Smooth muscle cell (in vitro differentiated cells): ENCODE results near the gene SMPD2. TPM values are rescaled to one million over a fixed set of nuclear protein-coding genes. Genes with fewer than 3 reads are reported as not detected.

ENCODE experiments used
- DNase-seq: peaks from one replicate; lab custom pipeline; 2025; ENCODE audit not compliant: unreplicated experiment; lab: John Stamatoyannopoulos, UW
- H2AFZ ChIP-seq: fragments of 200-600 bp; sonication (generic); 2 replicates; pipeline ENCODE4 v1.6.0; 2016; ENCODE audit warnings: antibody characterized with exemption, low read depth, mild to moderate bottlenecking
- H3F3A ChIP-seq: fragments of 200-600 bp; sonication (generic); 2 replicates; pipeline ENCODE4 v1.6.0; 2017; ENCODE audit warnings: antibody characterized with exemption, low read depth
- H3K27ac ChIP-seq: fragments of 200-600 bp; sonication (generic); 2 replicates; pipeline ENCODE4 v1.5.1; 2016; ENCODE audit warnings: low read depth, mild to moderate bottlenecking
- H3K27me3 ChIP-seq: fragments of 200-600 bp; sonication (generic); 2 replicates; pipeline ENCODE4 v1.6.1; 2016; ENCODE audit warnings: low read depth, mild to moderate bottlenecking
- H3K36me3 ChIP-seq: fragments of 200-600 bp; sonication (generic); 2 replicates; pipeline ENCODE4 v1.5.1; 2016; ENCODE audit warnings: low read depth
- H3K4me1 ChIP-seq: fragments of 200-600 bp; sonication (generic); 2 replicates; pipeline ENCODE4 v1.5.1; 2016; ENCODE audit warnings: low read depth
- H3K4me2 ChIP-seq: fragments of 200-600 bp; sonication (generic); 2 replicates; pipeline ENCODE4 v1.6.0; 2016; ENCODE audit warnings: mild to moderate bottlenecking
- H3K4me3 ChIP-seq: fragments of 200-600 bp; sonication (generic); 2 replicates; pipeline ENCODE4 v1.5.1; 2016; ENCODE audit warnings: mild to moderate bottlenecking
- H3K79me2 ChIP-seq: fragments of 200-600 bp; sonication (generic); 2 replicates; pipeline ENCODE4 v1.6.0; 2016; ENCODE audit warnings: low read depth, mild to moderate bottlenecking
- H3K9ac ChIP-seq: fragments of 200-600 bp; sonication (generic); 2 replicates; pipeline ENCODE4 v1.6.0; 2016; ENCODE audit warnings: low read depth
- H3K9me3 ChIP-seq: fragments of 200-600 bp; sonication (generic); replicated peaks from 2 replicates; pipeline ENCODE4 v1.5.1; 2016; ENCODE audit warnings: low read depth
- H4K20me1 ChIP-seq: fragments of 200-600 bp; sonication (generic); 2 replicates; pipeline ENCODE4 v1.6.0; 2016; ENCODE audit warnings: low read depth
- WGBS: methylation state at CpG from one replicate; pipeline ENCODE4 v1.1.7; 2016; ENCODE audit warnings: low lambda C conversion rate; 5-methylcytosine and 5-hydroxymethylcytosine counted together
- polyA plus RNA-seq: library from polyadenylated mRNA; unstranded; fragments of >200 nt; fragmentation: Nextera tagmentation; extraction: Ambion mirVana; gene quantifications from 2 replicates; pipeline ENCODE4 v1.2.1, GENCODE V29; 2016
- total RNA-seq: library from RNA; depleted of rRNA; stranded (reverse); fragments of >200 nt; gene quantifications from 2 replicates; pipeline ENCODE4 v1.2.3, GENCODE V29; 2014
- TF ChIP-seq, protein P1 (sequence below): fragments of 200-600 bp; sonication (generic); IDR thresholded peaks from 2 replicates; pipeline ENCODE4 v1.5.1; 2017; ENCODE audit warnings: borderline replicate concordance, mild to moderate bottlenecking, antibody characterized with exemption; ENCODE audit not compliant: insufficient read depth, poor library complexity, severe bottlenecking

Gene SMPD2
- total and polyA plus RNA-seq, 2 experiments from 2014 or later = 1.4 to 6.4 TPM

DNA sequence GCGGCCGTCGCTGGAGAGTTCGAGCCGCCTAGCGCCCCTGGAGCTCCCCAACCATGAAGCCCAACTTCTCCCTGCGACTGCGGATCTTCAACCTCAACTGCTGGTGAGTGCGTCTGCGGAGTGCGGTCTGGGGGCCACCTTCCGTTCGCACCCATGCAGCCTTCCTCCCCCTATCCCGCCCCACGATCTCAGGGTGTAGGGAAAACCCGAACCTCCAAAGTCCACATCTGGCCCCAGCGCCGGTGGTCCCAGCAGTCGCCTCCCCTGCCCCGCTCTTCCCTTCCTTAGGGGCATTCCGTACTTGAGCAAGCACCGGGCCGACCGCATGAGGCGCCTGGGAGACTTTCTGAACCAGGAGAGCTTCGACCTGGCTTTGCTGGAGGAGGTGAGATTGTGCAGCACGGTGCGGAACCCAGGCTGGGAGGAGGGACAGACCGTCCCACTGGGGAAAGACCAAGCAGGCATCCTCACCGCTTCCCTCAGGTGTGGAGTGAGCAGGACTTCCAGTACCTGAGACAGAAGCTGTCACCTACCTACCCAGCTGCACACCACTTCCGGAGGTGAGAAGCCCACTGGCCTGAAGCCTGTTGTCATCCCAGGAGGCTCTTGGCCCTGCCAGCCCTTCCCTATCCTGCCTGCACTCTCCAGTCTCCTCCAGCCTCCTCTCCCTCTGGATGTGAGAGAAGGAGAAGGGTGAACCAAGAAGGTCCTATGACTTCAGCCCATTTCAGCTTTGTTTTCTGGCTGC is 719 bp downstream of the SMPD2 start:
- peak overlapping the region; percentile 97 for H3K9ac ChIP-seq
- H3K4me2 ChIP-seq = peak overlapping the region; percentile 95
- no peaks in the 10 kb centered on the region for H4K20me1 ChIP-seq
- no peaks in the 10 kb centered on the region for H3K27me3 ChIP-seq
- DNase-seq = no peak
- no peaks in the 10 kb centered on the region for H3K9me3 ChIP-seq
- no peaks in the 10 kb centered on the region for H3F3A ChIP-seq
- peak overlapping the region; percentile 80 for H3K4me3 ChIP-seq
- H3K4me1 ChIP-seq = peaks cover 21% of the 10 kb centered on the region
- H3K79me2 ChIP-seq = no peaks in the 10 kb centered on the region
- H3K27ac ChIP-seq = peak overlapping the region; percentile 95
- TF ChIP-seq, protein P1, sequence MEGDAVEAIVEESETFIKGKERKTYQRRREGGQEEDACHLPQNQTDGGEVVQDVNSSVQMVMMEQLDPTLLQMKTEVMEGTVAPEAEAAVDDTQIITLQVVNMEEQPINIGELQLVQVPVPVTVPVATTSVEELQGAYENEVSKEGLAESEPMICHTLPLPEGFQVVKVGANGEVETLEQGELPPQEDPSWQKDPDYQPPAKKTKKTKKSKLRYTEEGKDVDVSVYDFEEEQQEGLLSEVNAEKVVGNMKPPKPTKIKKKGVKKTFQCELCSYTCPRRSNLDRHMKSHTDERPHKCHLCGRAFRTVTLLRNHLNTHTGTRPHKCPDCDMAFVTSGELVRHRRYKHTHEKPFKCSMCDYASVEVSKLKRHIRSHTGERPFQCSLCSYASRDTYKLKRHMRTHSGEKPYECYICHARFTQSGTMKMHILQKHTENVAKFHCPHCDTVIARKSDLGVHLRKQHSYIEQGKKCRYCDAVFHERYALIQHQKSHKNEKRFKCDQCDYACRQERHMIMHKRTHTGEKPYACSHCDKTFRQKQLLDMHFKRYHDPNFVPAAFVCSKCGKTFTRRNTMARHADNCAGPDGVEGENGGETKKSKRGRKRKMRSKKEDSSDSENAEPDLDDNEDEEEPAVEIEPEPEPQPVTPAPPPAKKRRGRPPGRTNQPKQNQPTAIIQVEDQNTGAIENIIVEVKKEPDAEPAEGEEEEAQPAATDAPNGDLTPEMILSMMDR = no peak
- no peaks in the 10 kb centered on the region for H3K36me3 ChIP-seq
- peak overlapping the region; percentile 79 for H2AFZ ChIP-seq
- whole genome bisulfite sequencing = 2% methylated on average over 31 of the region's 31 CpGs

DNA sequence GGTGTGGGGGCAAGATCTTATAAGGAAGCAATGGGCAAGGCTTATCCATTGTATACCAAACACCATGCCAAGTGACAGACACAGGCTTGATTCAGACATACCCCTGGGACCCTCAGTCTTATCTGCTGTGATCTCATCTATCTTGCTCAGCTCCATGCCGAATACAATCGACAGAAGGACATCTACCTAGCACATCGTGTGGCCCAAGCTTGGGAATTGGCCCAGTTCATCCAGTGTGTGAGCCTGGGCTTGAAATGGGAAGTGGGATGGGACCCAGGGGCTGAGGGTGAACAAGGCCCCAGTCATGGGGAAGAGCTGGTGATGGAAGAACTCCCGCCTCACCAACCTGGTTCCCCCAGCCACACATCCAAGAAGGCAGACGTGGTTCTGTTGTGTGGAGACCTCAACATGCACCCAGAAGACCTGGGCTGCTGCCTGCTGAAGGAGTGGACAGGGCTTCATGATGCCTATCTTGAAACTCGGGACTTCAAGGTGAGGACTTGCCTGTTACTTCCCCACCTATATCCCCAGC is 1.9 kb downstream of the SMPD2 start:
- H3K79me2 ChIP-seq = no peaks in the 10 kb centered on the region
- no peak overlapping the region for H3K4me2 ChIP-seq
- WGBS = 97% methylated on average over 6 of the region's 6 CpGs
- no peak for DNase-seq
- no peaks in the 10 kb centered on the region for H3K36me3 ChIP-seq
- H3K27ac ChIP-seq = no peak overlapping the region
- no peak overlapping the region for H3K9ac ChIP-seq
- H2AFZ ChIP-seq = no peak overlapping the region
- no peak overlapping the region for H3K4me3 ChIP-seq
- peaks cover 21% of the 10 kb centered on the region for H3K4me1 ChIP-seq
- H3K9me3 ChIP-seq = no peaks in the 10 kb centered on the region
- H3F3A ChIP-seq = no peaks in the 10 kb centered on the region
- H4K20me1 ChIP-seq = no peaks in the 10 kb centered on the region
- TF ChIP-seq, protein P1 = no peak
- H3K27me3 ChIP-seq = no peaks in the 10 kb centered on the region

DNA sequence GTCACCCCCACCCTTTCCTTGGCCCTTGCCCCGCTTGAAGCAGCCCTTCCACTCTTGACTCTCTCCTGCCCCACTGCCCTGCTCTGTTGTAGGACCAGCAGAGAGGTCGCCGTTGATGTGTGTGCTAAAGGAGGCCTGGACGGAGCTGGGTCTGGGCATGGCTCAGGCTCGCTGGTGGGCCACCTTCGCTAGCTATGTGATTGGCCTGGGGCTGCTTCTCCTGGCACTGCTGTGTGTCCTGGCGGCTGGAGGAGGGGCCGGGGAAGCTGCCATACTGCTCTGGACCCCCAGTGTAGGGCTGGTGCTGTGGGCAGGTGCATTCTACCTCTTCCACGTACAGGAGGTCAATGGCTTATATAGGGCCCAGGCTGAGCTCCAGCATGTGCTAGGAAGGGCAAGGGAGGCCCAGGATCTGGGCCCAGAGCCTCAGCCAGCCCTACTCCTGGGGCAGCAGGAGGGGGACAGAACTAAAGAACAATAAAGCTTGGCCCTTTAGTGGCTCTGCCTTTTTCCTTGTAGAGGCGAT is 3.0 kb downstream of the SMPD2 start:
- peaks cover 21% of the 10 kb centered on the region for H3K4me1 ChIP-seq
- TF ChIP-seq, protein P1 = no peak
- H3K36me3 ChIP-seq = no peaks in the 10 kb centered on the region
- H3K4me3 ChIP-seq = no peak overlapping the region
- no peaks in the 10 kb centered on the region for H4K20me1 ChIP-seq
- no peak overlapping the region for H3K9ac ChIP-seq
- H3K79me2 ChIP-seq = no peaks in the 10 kb centered on the region
- WGBS = 98% methylated on average over 10 of the region's 10 CpGs
- H3K27me3 ChIP-seq = no peaks in the 10 kb centered on the region
- H3F3A ChIP-seq = no peaks in the 10 kb centered on the region
- no peak for DNase-seq
- H3K27ac ChIP-seq = no peak overlapping the region
- H2AFZ ChIP-seq = no peak overlapping the region
- no peak overlapping the region for H3K4me2 ChIP-seq
- H3K9me3 ChIP-seq = no peaks in the 10 kb centered on the region
